NB4 (cell line): ENCODE measurements around the gene FBXO11.
"Not testable (repeated sequence)": the region's sequence is repeated elsewhere in the genome, so short reads cannot be mapped to it uniquely, and the experiment has no call there.

Experiments
- CTCF ChIP-seq: IDR thresholded peaks from one replicate; pipeline ENCODE4 v1.5.1; 2012; ENCODE audit warnings: low read depth, low read length
- POLR2A ChIP-seq: IDR thresholded peaks from 2 replicates; pipeline ENCODE4 v1.6.1; 2011; ENCODE audit warnings: mild to moderate bottlenecking; ENCODE audit not compliant: insufficient read length; ENCODE audit errors: extremely low read depth

DNA sequence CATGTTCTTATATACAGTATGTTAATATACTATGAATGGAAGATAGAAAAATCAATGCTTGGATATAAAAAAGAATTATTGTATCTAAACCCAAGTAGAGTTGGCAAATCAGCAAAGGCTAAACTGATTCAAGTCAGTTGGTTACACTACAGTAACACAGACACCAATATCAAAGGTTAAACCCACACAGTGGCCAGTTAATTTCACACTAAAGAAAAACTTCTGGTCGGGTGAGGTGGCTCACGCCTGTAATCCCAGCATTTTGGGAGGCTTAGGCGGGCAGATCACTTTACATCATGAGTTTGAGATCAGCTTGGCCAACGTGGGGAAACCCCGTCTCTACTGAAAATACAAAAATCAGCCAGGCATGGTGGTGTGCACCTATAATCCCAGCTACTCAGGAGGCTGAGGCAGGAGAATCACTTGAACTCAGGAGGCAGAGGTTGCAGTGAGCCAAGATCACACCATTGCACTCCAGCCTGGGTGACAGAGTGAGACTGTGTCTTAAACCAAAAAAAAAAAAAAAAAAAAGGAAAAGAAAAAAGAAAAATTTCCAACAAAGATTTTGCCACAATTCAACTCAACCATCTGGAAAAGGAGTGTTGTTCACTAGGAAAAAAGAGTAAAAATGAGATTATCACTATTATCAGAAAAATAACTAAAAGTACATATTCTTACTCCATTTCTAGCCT lies 9.0 kb downstream of the FBXO11 start:
- TF ChIP-seq POLR2A, CTCF: not testable (repeated sequence)
